Activated T-helper 2 cell treated with anti-CD3 and anti-CD28 coated beads, Interferon-gamma antibody, Interleukin-2, Interleukin-4, amounts not matched to agents 10 μg/mL and 5 μg/mL and 100 μg/mL, durations not matched to agents 14 hours and 24 hours and 36 hours (primary cell): ENCODE results near the gene SF3B2. TPM values are rescaled to one million over a fixed set of nuclear protein-coding genes. Genes with fewer than 3 reads are reported as not detected.
"Not testable (repeated sequence)": the region's sequence is repeated elsewhere in the genome, so short reads cannot be mapped to it uniquely, and the experiment has no call there.

ENCODE experiments used
- DNase-seq: peaks from one replicate; pipeline ENCODE4 v3.0.0; 2021; ENCODE audit warnings: low spot score
- H3K27ac Mint-ChIP-seq: one replicate; pipeline ENCODE4 v1.8.0; 2021; ENCODE audit warnings: mixed read lengths
- H3K27me3 Mint-ChIP-seq: one replicate; pipeline ENCODE4 v1.8.0; 2021; ENCODE audit warnings: low read depth, mixed read lengths
- H3K36me3 Mint-ChIP-seq: one replicate; pipeline ENCODE4 v1.8.0; 2021; ENCODE audit warnings: low read depth, mixed read lengths
- H3K4me1 Mint-ChIP-seq: one replicate; pipeline ENCODE4 v1.8.0; 2021; ENCODE audit warnings: low read depth, mixed read lengths
- H3K4me3 Mint-ChIP-seq: one replicate; pipeline ENCODE4 v1.8.0; 2021; ENCODE audit warnings: low read depth, mild to moderate bottlenecking, moderate library complexity, mixed read lengths
- H3K9me3 Mint-ChIP-seq: one replicate; pipeline ENCODE4 v1.8.0; 2021; ENCODE audit warnings: mixed read lengths
- intact Hi-C: fragments of 100-400 bp; cut with micrococcal nuclease; formaldehyde crosslinking; loops from one replicate; pipeline ENCODE4 v1.15.1; 2023
- total RNA-seq: library from RNA; stranded (reverse); gene quantifications from 2 replicates; pipeline ENCODE4 v1.2.3, GENCODE V29; 2022

The SF3B2 gene
- total RNA-seq, 1 donor from 2014 or later, result 268 TPM

- Mint-ChIP-seq H3K4me3 (peak overlapping the region; percentile 55), H3K27ac (peak overlapping the region; percentile 58)
- intact Hi-C loops, result no loop called here
These were observed 29.6 kb upstream of the SF3B2 start for GRCh38 chr11:66022401-66023185.

GRCh38 chr11:66023186-66023440 lies 29.1 kb upstream of the SF3B2 start:
- DNase-seq, H3K4me3 Mint-ChIP-seq, intact Hi-C loops, H3K27ac Mint-ChIP-seq, H3K9me3 Mint-ChIP-seq, H3K36me3 Mint-ChIP-seq, H3K27me3 Mint-ChIP-seq: not testable (repeated sequence)
- H3K4me1 Mint-ChIP-seq, result peaks cover 15% of the 10 kb centered on the region

More at GRCh38 chr11:66022401-66023185, 29.6 kb upstream of the SF3B2 start:
- Mint-ChIP-seq H3K9me3 (no peaks in the 10 kb centered on the region), H3K4me1 (peaks cover 16% of the 10 kb centered on the region), H3K36me3 (no peaks in the 10 kb centered on the region), H3K27me3 (peaks cover 7% of the 10 kb centered on the region)
- DNase-seq, result peak; percentile 68

- no peak within 1 kb of the TSS for H3K4me3 Mint-ChIP-seq
- DNase-seq, result no peak
- no peaks in the 10 kb centered on the region for H3K9me3 Mint-ChIP-seq
- intact Hi-C loops, result no loop called here
- no peaks in the 10 kb centered on the region for H3K36me3 Mint-ChIP-seq
- H3K4me1 Mint-ChIP-seq, result peaks cover 10% of the 10 kb centered on the region
- H3K27ac Mint-ChIP-seq, result no peak within 1 kb of the TSS
- peaks cover 7% of the 10 kb centered on the region for H3K27me3 Mint-ChIP-seq
These were observed 26.1 kb upstream of the SF3B2 start, which contains the start of gene CATSPER1 for GRCh38 chr11:66026017-66026529. Gene CATSPER1 (minus strand): TSS chr11:66026479. CDS start chr11:66026379, 100 bp downstream.

GRCh38 chr11:66032957-66033735 lies 19.0 kb upstream of the SF3B2 start:
- intact Hi-C loops, result no loop called here
- Mint-ChIP-seq H3K36me3 (no peaks in the 10 kb centered on the region), H3K4me1 (no peaks in the 10 kb centered on the region), H3K4me3 (no peak overlapping the region), H3K27ac (no peak overlapping the region), H3K27me3 (peaks cover 6% of the 10 kb centered on the region), H3K9me3 (no peaks in the 10 kb centered on the region)
- DNase-seq, result no peak

GRCh38 chr11:66035653-66036333 lies 16.4 kb upstream of the SF3B2 start:
- H3K36me3 Mint-ChIP-seq, result no peaks in the 10 kb centered on the region
- H3K27me3 Mint-ChIP-seq, result peaks cover 14% of the 10 kb centered on the region
- DNase-seq, result no peak
- no peaks in the 10 kb centered on the region for H3K4me1 Mint-ChIP-seq
- H3K9me3 Mint-ChIP-seq, result no peaks in the 10 kb centered on the region
- intact Hi-C loops, result no loop called here
- no peak overlapping the region for H3K4me3 Mint-ChIP-seq
- no peak overlapping the region for H3K27ac Mint-ChIP-seq

- intact Hi-C loops, result no loop called here
- H3K4me1 Mint-ChIP-seq, result no peaks in the 10 kb centered on the region
These were observed 15.8 kb upstream of the SF3B2 start for GRCh38 chr11:66036334-66036710.

GRCh38 chr11:66037327-66037726 lies 14.8 kb upstream of the SF3B2 start:
- H3K27me3 Mint-ChIP-seq, result peaks cover 14% of the 10 kb centered on the region
- no peak overlapping the region for H3K27ac Mint-ChIP-seq
- no peaks in the 10 kb centered on the region for H3K4me1 Mint-ChIP-seq
- intact Hi-C loops, result no loop called here
- no peaks in the 10 kb centered on the region for H3K36me3 Mint-ChIP-seq
- no peaks in the 10 kb centered on the region for H3K9me3 Mint-ChIP-seq
- DNase-seq, result no peak
- H3K4me3 Mint-ChIP-seq, result no peak overlapping the region

More at GRCh38 chr11:66036334-66036710, 15.8 kb upstream of the SF3B2 start:
- no peaks in the 10 kb centered on the region for H3K36me3 Mint-ChIP-seq
- no peak overlapping the region for H3K27ac Mint-ChIP-seq
- H3K9me3 Mint-ChIP-seq, result no peaks in the 10 kb centered on the region
- peaks cover 14% of the 10 kb centered on the region for H3K27me3 Mint-ChIP-seq
- no peak for DNase-seq
- no peak overlapping the region for H3K4me3 Mint-ChIP-seq

- DNase-seq, result no peak
- H3K27ac Mint-ChIP-seq, result no peak overlapping the region
- no peak overlapping the region for H3K4me3 Mint-ChIP-seq
- H3K27me3 Mint-ChIP-seq, result peaks cover 11% of the 10 kb centered on the region
- peaks cover 5% of the 10 kb centered on the region for H3K4me1 Mint-ChIP-seq
- intact Hi-C loops, result no loop called here
- no peaks in the 10 kb centered on the region for H3K9me3 Mint-ChIP-seq
- no peaks in the 10 kb centered on the region for H3K36me3 Mint-ChIP-seq
These were observed 12.4 kb upstream of the SF3B2 start for GRCh38 chr11:66039765-66040164.

GRCh38 chr11:66042227-66042995 lies 9.8 kb upstream of the SF3B2 start:
- intact Hi-C loops, result no loop called here
- Mint-ChIP-seq H3K27ac (no peak overlapping the region), H3K27me3 (peaks cover 10% of the 10 kb centered on the region), H3K36me3 (no peaks in the 10 kb centered on the region), H3K4me1 (peaks cover 14% of the 10 kb centered on the region), H3K9me3 (no peaks in the 10 kb centered on the region), H3K4me3 (no peak overlapping the region)
- no peak for DNase-seq

- intact Hi-C loops, result no loop called here
- no peak for DNase-seq
- Mint-ChIP-seq H3K9me3 (no peaks in the 10 kb centered on the region), H3K36me3 (no peaks in the 10 kb centered on the region), H3K4me3 (no peak overlapping the region), H3K27me3 (peaks cover 13% of the 10 kb centered on the region), H3K4me1 (peaks cover 14% of the 10 kb centered on the region), H3K27ac (no peak overlapping the region)
These were observed 8.9 kb upstream of the SF3B2 start for GRCh38 chr11:66042996-66043906.

GRCh38 chr11:66044757-66045156 lies 7.4 kb upstream of the SF3B2 start:
- Mint-ChIP-seq H3K27me3 (peaks cover 11% of the 10 kb centered on the region), H3K9me3 (no peaks in the 10 kb centered on the region), H3K27ac (peak overlapping the region; percentile 48), H3K4me3 (no peak overlapping the region), H3K4me1 (peaks cover 18% of the 10 kb centered on the region), H3K36me3 (no peaks in the 10 kb centered on the region)
- intact Hi-C loops, result no loop called here
- DNase-seq, result no peak
